ENCODE measurements around the gene MFSD6. TPM values are rescaled to one million over a fixed set of nuclear protein-coding genes. Genes with fewer than 3 reads are reported as not detected.
"Not testable (repeated sequence)": the region's sequence is repeated elsewhere in the genome, so short reads cannot be mapped to it uniquely, and the experiment has no call there.

Gene MFSD6
- total RNA-seq, 1 donor from 2014 or later: 54.3 TPM

GRCh38 chr2:190462181-190462580 lies 54.0 kb downstream of the MFSD6 start:
- TF ChIP-seq, protein P1, sequence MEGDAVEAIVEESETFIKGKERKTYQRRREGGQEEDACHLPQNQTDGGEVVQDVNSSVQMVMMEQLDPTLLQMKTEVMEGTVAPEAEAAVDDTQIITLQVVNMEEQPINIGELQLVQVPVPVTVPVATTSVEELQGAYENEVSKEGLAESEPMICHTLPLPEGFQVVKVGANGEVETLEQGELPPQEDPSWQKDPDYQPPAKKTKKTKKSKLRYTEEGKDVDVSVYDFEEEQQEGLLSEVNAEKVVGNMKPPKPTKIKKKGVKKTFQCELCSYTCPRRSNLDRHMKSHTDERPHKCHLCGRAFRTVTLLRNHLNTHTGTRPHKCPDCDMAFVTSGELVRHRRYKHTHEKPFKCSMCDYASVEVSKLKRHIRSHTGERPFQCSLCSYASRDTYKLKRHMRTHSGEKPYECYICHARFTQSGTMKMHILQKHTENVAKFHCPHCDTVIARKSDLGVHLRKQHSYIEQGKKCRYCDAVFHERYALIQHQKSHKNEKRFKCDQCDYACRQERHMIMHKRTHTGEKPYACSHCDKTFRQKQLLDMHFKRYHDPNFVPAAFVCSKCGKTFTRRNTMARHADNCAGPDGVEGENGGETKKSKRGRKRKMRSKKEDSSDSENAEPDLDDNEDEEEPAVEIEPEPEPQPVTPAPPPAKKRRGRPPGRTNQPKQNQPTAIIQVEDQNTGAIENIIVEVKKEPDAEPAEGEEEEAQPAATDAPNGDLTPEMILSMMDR (conservative IDR thresholded peaks at IDR 0.05; ENCODE audit: low read depth, low read length): no peak
- no peak for DNase-seq (ENCODE audit: low read depth)
- no peak overlapping the region for H3K4me3 ChIP-seq (ENCODE audit: low read depth, low read length)

DNA sequence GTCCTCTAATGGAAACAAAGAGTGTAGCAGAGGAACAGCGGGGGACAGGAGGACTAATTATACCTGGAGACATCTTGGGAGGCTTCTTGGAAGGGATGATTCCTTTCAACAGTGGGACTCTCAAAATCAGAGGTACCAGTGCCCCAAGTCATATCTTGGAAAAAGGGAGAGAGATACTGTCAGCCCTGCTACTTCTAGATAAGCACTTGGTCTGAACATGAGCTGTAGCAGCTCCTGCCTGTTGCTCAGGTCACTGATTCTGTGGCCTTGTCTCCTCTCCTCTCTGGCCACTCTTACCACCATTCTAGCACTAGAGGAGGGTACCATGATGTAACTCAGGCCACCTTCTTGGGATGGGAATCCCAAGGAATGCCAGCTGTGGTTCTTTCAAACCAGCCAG lies 54.5 kb downstream of the MFSD6 start:
- H3K4me3 ChIP-seq (ENCODE audit: low read depth, low read length): no peak overlapping the region
- TF ChIP-seq, protein P1 (conservative IDR thresholded peaks at IDR 0.05; ENCODE audit: low read depth, low read length): no peak
- DNase-seq (ENCODE audit: low read depth): no peak

- DNase-seq (ENCODE audit: low read depth): no peak
- TF ChIP-seq, protein P1 (conservative IDR thresholded peaks at IDR 0.05; ENCODE audit: low read depth, low read length): no peak
- H3K4me3 ChIP-seq (ENCODE audit: low read depth, low read length): no peak overlapping the region
These were observed 56.9 kb downstream of the MFSD6 start for GRCh38 chr2:190465060-190465459.

DNA sequence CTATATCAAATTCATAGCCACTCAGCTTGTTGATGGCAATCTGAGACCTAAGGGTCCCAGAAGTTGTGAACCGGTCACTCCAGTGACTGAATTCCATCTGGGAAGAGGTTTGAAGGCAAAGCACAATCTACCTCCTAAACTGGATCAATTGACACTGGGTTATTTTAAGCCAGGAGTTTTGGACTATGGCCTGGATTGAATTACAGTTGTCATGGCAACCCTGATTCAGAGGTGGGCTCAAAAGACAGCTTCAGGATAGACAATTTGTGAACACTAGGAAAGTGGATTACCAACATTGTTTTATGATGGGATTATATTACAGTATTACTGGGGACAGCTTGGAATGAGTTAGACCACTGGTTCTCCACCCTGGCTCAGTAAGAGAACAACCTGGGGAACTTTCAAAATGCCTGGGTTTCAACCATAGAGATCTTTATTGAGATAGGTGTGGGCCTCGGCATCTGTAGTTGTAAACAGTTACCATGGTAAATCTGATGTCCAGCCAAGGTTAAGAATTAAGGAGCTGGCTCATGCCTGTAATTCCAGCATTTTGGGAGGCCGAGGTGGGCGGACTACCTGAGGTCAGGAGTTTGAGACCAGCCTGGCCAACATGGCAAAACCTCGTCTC lies 58.8 kb downstream of the MFSD6 start:
- TF ChIP-seq, protein P1 (conservative IDR thresholded peaks at IDR 0.05; ENCODE audit: low read depth, low read length): no peak
- DNase-seq (ENCODE audit: low read depth): no peak

DNA sequence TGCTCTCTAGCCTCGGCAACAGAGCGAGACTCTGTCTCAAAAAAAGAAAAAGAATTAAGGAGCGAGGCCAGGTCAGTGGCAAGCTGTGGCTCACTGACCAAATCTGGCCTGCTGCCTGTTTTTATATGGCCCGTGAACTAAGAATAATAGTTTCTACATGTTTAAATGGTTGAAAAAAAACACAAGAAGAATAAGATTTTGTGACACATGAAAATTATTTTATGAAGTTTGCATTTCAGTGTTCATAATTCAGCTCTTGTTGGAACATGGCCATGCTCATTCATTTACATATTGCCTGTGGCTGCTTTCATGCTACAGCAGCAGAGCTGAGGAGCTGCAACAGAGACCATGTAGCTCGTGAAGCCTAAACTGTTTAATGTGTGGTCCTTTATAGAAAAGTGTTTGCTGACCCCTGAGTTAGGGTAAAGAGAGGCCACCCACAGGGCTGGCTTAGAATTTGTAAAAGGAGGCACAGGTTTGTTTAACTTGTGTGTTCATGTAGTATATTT lies 59.5 kb downstream of the MFSD6 start:
- DNase-seq (ENCODE audit: low read depth): no peak
- TF ChIP-seq, protein P1 (conservative IDR thresholded peaks at IDR 0.05; ENCODE audit: low read depth, low read length): no peak
- H3K4me3 ChIP-seq (ENCODE audit: low read depth, low read length): no peak overlapping the region

More for the DNA sequence above, 58.8 kb downstream of the MFSD6 start:
- no peak overlapping the region for H3K4me3 ChIP-seq (ENCODE audit: low read depth, low read length)

DNA sequence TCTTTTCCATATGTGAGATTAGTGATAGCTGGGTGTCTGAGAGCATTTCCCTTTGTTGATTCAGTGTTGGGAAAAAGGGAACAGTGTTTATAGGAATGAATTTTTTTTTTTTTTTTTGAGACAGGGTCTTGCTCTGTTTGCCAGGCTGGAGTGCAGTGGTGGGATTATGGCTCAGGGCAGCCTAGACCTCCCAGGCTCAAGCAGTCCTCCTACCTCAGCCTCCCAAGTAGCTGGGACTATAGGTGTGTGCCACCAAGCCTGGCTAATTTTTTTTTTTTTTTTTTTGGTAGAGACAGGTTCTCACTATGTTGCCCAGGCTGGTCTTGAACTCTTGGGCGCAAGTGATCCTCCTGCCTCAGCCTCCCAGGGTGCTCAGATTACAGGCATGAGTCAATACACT lies 60.2 kb downstream of the MFSD6 start:
- not testable (repeated sequence) for DNase-seq (ENCODE audit: low read depth); H3K4me3 ChIP-seq (ENCODE audit: low read depth, low read length)

- H3K4me3 ChIP-seq (ENCODE audit: low read depth, low read length): no peak overlapping the region
- peak; percentile 6 for DNase-seq (ENCODE audit: low read depth)
- TF ChIP-seq, protein P1 (conservative IDR thresholded peaks at IDR 0.05; ENCODE audit: low read depth, low read length): no peak
These were observed 60.8 kb downstream of the MFSD6 start for GRCh38 chr2:190468814-190469569.
